Measurements from ENCODE around the gene PADI1. TPM values are rescaled to one million over a fixed set of nuclear protein-coding genes. Genes with fewer than 3 reads are reported as not detected.

The PADI1 gene
- total and polyA plus RNA-seq, 2 experiments from 2014 or later = not detected

DNA sequence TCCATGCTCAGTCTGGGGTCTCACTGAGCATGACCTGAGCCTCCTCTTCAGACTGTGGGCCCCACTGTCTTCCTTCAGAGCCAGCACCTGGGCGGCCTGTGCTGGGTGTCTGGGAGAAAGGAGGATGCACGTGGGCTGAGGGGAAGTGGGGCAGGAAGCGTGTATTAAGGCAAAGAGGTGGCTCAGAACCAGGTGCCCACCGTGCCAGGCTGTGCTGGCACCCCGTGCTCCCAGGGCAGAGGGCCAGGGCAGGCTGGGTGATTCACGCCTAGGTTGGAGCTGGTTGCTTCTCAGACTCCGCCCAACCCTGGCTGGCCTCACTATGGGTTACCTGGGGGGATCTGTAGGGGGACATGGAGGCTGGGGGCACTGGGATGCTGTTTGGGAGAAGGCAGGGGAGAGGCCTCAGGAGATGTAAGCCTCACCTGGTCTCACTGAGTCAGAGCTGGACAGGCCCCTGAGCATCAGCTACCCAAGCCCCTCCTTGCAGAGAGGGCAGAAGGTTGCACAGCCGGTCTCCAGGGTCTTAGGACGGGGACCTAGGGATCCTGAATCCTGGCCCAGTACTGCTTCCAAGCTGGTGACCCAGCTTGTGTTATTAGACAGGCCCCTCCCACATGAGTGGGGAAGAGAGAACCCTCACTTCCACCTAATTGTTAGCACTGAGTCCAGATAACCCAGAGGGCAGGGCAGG is 18.6 kb upstream of the PADI1 start:
- no peaks in the 10 kb centered on the region for H3K27me3 ChIP-seq
- H2AFZ ChIP-seq = no peak overlapping the region
- no peaks in the 10 kb centered on the region for H3K9me3 ChIP-seq (ENCODE audit: low read depth)
- no peaks in the 10 kb centered on the region for H3K9me2 ChIP-seq (replicated peaks; ENCODE audit: insufficient read depth)
- TF ChIP-seq EZH2 (IDR thresholded peaks at IDR 0.05; ENCODE audit: borderline replicate concordance) (no peak), EZH2phosphoT487 (IDR thresholded peaks at IDR 0.05; ENCODE audit: low read depth, severe bottlenecking, unreplicated experiment) (no peak)
- TF ChIP-seq, protein P1, sequence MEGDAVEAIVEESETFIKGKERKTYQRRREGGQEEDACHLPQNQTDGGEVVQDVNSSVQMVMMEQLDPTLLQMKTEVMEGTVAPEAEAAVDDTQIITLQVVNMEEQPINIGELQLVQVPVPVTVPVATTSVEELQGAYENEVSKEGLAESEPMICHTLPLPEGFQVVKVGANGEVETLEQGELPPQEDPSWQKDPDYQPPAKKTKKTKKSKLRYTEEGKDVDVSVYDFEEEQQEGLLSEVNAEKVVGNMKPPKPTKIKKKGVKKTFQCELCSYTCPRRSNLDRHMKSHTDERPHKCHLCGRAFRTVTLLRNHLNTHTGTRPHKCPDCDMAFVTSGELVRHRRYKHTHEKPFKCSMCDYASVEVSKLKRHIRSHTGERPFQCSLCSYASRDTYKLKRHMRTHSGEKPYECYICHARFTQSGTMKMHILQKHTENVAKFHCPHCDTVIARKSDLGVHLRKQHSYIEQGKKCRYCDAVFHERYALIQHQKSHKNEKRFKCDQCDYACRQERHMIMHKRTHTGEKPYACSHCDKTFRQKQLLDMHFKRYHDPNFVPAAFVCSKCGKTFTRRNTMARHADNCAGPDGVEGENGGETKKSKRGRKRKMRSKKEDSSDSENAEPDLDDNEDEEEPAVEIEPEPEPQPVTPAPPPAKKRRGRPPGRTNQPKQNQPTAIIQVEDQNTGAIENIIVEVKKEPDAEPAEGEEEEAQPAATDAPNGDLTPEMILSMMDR (IDR thresholded peaks at IDR 0.05; ENCODE audit: poor library complexity) = no peak
- no peak overlapping the region for H3K4me2 ChIP-seq
- 81% methylated on average over 9 of the region's 9 CpGs for WGBS (ENCODE audit: low lambda C conversion rate, missing lambda C conversion rate)
- no peak for DNase-seq (ENCODE audit: low spot score)
- H3K27ac ChIP-seq = no peak overlapping the region
- H3K36me3 ChIP-seq (replicated peaks; ENCODE audit: insufficient read depth, low read depth) = no peaks in the 10 kb centered on the region
- no peak overlapping the region for H3K4me3 ChIP-seq
- H3K79me2 ChIP-seq = no peaks in the 10 kb centered on the region
- H3K4me1 ChIP-seq (ENCODE audit: insufficient read depth) = no peaks in the 10 kb centered on the region
- H4K20me1 ChIP-seq (ENCODE audit: insufficient read depth, poor library complexity, severe bottlenecking) = no peaks in the 10 kb centered on the region

DNA sequence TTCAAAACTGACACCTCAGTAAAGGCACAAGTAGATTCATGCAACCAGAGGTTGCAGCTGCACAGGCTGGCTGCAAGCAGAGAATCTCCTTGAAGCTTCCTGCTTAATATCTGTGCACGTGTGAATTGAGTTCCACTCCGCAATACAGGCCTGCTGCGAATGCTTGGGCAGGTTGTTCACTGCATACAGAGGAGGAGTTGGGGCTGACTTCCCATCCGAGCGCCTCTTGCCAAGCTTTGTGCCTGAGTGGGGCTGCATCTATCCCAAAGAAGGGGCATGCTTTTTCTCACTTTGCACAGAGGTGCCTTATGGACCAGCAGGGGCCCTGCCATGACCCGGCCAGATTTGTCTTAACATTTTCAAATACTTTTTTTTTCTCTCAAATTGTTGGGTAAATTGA is 17.9 kb upstream of the PADI1 start:
- TF ChIP-seq, protein P1 (IDR thresholded peaks at IDR 0.05; ENCODE audit: poor library complexity) = no peak
- 60% methylated on average over 6 of the region's 6 CpGs for WGBS (ENCODE audit: low lambda C conversion rate, missing lambda C conversion rate)
- H3K9me2 ChIP-seq (replicated peaks; ENCODE audit: insufficient read depth) = no peaks in the 10 kb centered on the region
- no peaks in the 10 kb centered on the region for H3K36me3 ChIP-seq (replicated peaks; ENCODE audit: insufficient read depth, low read depth)
- H3K4me2 ChIP-seq = no peak overlapping the region
- H3K4me3 ChIP-seq = no peak overlapping the region
- H3K27me3 ChIP-seq = no peaks in the 10 kb centered on the region
- H2AFZ ChIP-seq = no peak overlapping the region
- H3K9me3 ChIP-seq (ENCODE audit: low read depth) = no peaks in the 10 kb centered on the region
- no peaks in the 10 kb centered on the region for H3K79me2 ChIP-seq
- H3K4me1 ChIP-seq (ENCODE audit: insufficient read depth) = no peaks in the 10 kb centered on the region
- no peak for DNase-seq (ENCODE audit: low spot score)
- no peak overlapping the region for H3K27ac ChIP-seq
- H4K20me1 ChIP-seq (ENCODE audit: insufficient read depth, poor library complexity, severe bottlenecking) = no peaks in the 10 kb centered on the region

DNA sequence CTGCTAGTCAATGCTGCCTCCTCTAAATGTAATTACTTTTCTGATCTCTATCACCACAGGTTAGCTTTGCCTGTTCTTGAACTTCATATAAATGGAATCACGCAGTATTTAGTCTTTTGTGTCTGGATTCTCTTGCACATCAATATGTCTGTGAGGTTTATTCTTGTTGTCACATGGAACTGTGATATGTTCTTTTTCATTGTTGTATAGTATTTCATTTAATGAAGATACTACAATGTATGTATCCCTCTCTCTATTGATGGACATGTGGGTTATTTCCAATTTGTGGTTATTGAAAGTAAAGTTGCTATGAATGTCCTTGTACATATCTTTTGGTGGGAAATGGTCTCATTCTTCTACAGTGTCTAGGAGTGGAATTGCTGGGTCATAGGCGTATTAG is 16.7 kb upstream of the PADI1 start:
- WGBS (ENCODE audit: low lambda C conversion rate, missing lambda C conversion rate) = 97% methylated on average over 2 of the region's 2 CpGs

More for the DNA sequence above, 16.7 kb upstream of the PADI1 start:
- H3K9me3 ChIP-seq (ENCODE audit: low read depth) = no peaks in the 10 kb centered on the region
- H3K36me3 ChIP-seq (replicated peaks; ENCODE audit: insufficient read depth, low read depth) = no peaks in the 10 kb centered on the region
- H3K27ac ChIP-seq = no peak overlapping the region
- no peak overlapping the region for H3K4me2 ChIP-seq
- no peaks in the 10 kb centered on the region for H3K4me1 ChIP-seq (ENCODE audit: insufficient read depth)
- no peak overlapping the region for H2AFZ ChIP-seq
- no peak for TF ChIP-seq EZH2 (IDR thresholded peaks at IDR 0.05; ENCODE audit: borderline replicate concordance)
- TF ChIP-seq, protein P1 (IDR thresholded peaks at IDR 0.05; ENCODE audit: poor library complexity) = no peak
- TF ChIP-seq EZH2phosphoT487 (IDR thresholded peaks at IDR 0.05; ENCODE audit: low read depth, severe bottlenecking, unreplicated experiment) = no peak
- H3K4me3 ChIP-seq = no peak overlapping the region
- no peaks in the 10 kb centered on the region for H4K20me1 ChIP-seq (ENCODE audit: insufficient read depth, poor library complexity, severe bottlenecking)
- H3K79me2 ChIP-seq = no peaks in the 10 kb centered on the region
- H3K27me3 ChIP-seq = no peaks in the 10 kb centered on the region
- no peak for DNase-seq (ENCODE audit: low spot score)
- H3K9me2 ChIP-seq (replicated peaks; ENCODE audit: insufficient read depth) = no peaks in the 10 kb centered on the region
